GM18505 (cell line): Measurements from ENCODE around the gene UROS.

Source experiments
- ATAC-seq: cut with Tn5 transposase; IDR thresholded peaks from one replicate; pipeline ENCODE4 v1.9.1; 2021; ENCODE audit not compliant: unreplicated experiment
- POLR2A ChIP-seq: IDR thresholded peaks from 4 replicates; pipeline ENCODE4 v1.6.1; 2011; ENCODE audit warnings: borderline replicate concordance; ENCODE audit not compliant: insufficient read depth, insufficient read length; ENCODE audit errors: extremely low read depth

UROS gene

GRCh38 chr10:125756853-125757487, 66.1 kb downstream of the UROS start:
- ATAC-seq: no peak
- TF ChIP-seq POLR2A: no peak

DNA sequence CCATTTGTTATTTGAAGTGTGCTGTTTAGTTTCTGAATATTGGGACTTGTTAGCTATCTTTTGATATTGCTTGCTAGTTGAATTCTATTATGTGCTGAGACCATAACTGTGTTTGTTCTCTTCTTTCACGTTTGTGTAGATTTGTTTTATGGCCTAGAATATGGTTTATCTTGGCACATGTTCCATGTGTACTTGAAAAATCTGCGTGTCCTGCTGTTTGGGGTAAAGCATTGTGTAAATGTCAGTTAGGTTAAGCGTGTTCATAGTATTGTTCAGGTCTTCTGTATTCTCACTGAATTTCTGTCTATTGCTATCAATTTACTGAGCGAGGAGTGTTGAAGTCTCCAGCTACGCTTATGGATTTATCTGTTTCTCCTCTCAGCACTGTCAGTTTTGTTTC, 66.9 kb downstream of the UROS start:
- no peak for TF ChIP-seq POLR2A
- no peak for ATAC-seq

- no peak for TF ChIP-seq POLR2A
- no peak for ATAC-seq
Observed at GRCh38 chr10:125747417-125747816, 75.6 kb downstream of the UROS start.

DNA sequence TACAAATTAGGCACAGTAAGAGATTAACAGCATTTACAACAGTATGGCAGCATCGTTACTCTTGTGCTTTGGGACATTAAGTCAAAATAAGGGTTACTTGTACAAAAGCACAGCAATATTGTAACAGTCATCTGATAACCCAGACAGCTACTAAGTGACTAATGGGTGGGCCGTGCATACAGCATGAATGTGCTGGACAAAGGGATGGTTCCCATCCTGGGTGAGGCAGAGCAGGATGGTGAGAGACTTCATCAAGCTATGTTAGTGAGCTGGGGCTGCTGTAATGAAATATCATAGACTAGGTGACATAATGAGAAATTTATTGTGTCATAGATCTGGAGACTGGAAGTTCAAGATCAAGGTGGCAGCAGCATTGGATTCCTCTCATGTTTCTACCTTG, 78.1 kb downstream of the UROS start:
- ATAC-seq: no peak
- no peak for TF ChIP-seq POLR2A

DNA sequence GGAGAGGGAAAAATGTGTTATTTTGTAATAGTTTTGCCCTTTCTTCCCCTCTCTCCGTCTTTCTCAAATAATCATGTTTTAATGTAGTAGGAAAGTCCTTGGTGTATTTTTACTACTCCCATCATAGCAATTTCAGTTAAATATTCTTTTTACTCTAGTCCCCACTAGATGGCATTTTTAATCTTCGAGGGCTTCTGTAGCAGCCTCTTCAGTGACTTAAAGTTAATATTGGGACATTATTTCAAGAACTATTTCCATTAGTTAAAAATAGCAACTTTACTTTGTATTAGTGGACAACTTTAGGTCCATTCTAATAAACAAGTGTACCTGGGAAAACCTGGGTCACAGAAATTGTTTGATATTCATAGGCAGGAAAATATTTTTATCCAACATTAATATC, 80.6 kb downstream of the UROS start:
- ATAC-seq: no peak

GRCh38 chr10:125739994-125740679, 82.9 kb downstream of the UROS start:
- no peak for TF ChIP-seq POLR2A
- no peak for ATAC-seq

More for the DNA sequence above, 80.6 kb downstream of the UROS start:
- TF ChIP-seq POLR2A: no peak
